Measurements from ENCODE around the gene CERCAM. TPM values are rescaled to one million over a fixed set of nuclear protein-coding genes. Genes with fewer than 3 reads are reported as not detected.

Gene CERCAM
- total RNA-seq, 1 donor from 2014 or later = 12.4 TPM

GRCh38 chr9:128391956-128392301 is 28.7 kb upstream of the CERCAM start:
- no peak for FAIRE-seq
- H3K4me3 ChIP-seq (ENCODE audit: low read depth, low read length) = no peak overlapping the region
- peaks cover 16% of the 10 kb centered on the region for H3K36me3 ChIP-seq (ENCODE audit: control insufficient read depth, insufficient read depth, low read length)
- TF ChIP-seq CTCF (IDR thresholded peaks at IDR 0.05; ENCODE audit: insufficient read depth, low read length, severe bottlenecking) = no peak
- no peak for DNase-seq (ENCODE audit: low read depth)
- H3K27me3 ChIP-seq (ENCODE audit: control insufficient read depth, insufficient read depth, low read length) = peaks cover 1% of the 10 kb centered on the region

GRCh38 chr9:128392302-128393144 is 28.1 kb upstream of the CERCAM start:
- FAIRE-seq = no peak
- peaks cover 16% of the 10 kb centered on the region for H3K36me3 ChIP-seq (ENCODE audit: control insufficient read depth, insufficient read depth, low read length)
- H3K27me3 ChIP-seq (ENCODE audit: control insufficient read depth, insufficient read depth, low read length) = peaks cover 1% of the 10 kb centered on the region
- no peak for DNase-seq (ENCODE audit: low read depth)
- TF ChIP-seq CTCF (IDR thresholded peaks at IDR 0.05; ENCODE audit: insufficient read depth, low read length, severe bottlenecking) = no peak
- H3K4me3 ChIP-seq (ENCODE audit: low read depth, low read length) = no peak overlapping the region

GRCh38 chr9:128393145-128393775 is 27.4 kb upstream of the CERCAM start:
- Histone ChIP-seq H3K27me3 (ENCODE audit: control insufficient read depth, insufficient read depth, low read length) (peaks cover 4% of the 10 kb centered on the region), H3K4me3 (ENCODE audit: low read depth, low read length) (no peak overlapping the region), H3K36me3 (ENCODE audit: control insufficient read depth, insufficient read depth, low read length) (peaks cover 14% of the 10 kb centered on the region)
- FAIRE-seq (no peak), DNase-seq (ENCODE audit: low read depth) (no peak)
- no peak for TF ChIP-seq CTCF (IDR thresholded peaks at IDR 0.05; ENCODE audit: insufficient read depth, low read length, severe bottlenecking)

GRCh38 chr9:128393970-128394369 is 26.7 kb upstream of the CERCAM start:
- FAIRE-seq = no peak
- Histone ChIP-seq H3K27me3 (ENCODE audit: control insufficient read depth, insufficient read depth, low read length) (peaks cover 4% of the 10 kb centered on the region), H3K4me3 (ENCODE audit: low read depth, low read length) (no peak overlapping the region), H3K36me3 (ENCODE audit: control insufficient read depth, insufficient read depth, low read length) (peaks cover 8% of the 10 kb centered on the region)
- DNase-seq (ENCODE audit: low read depth) = no peak
- TF ChIP-seq CTCF (IDR thresholded peaks at IDR 0.05; ENCODE audit: insufficient read depth, low read length, severe bottlenecking) = no peak

- FAIRE-seq = no peak
- TF ChIP-seq CTCF (IDR thresholded peaks at IDR 0.05; ENCODE audit: insufficient read depth, low read length, severe bottlenecking) = no peak
- Histone ChIP-seq H3K36me3 (ENCODE audit: control insufficient read depth, insufficient read depth, low read length) (peaks cover 3% of the 10 kb centered on the region), H3K4me3 (ENCODE audit: low read depth, low read length) (no peak overlapping the region), H3K27me3 (ENCODE audit: control insufficient read depth, insufficient read depth, low read length) (peaks cover 4% of the 10 kb centered on the region)
- no peak for DNase-seq (ENCODE audit: low read depth)
Measured at GRCh38 chr9:128394379-128395168, 26.1 kb upstream of the CERCAM start.

Data from bronchial epithelial cell (primary cell).